ENCODE measurements around the gene HNRNPCL1.
"Not testable (repeated sequence)": the region's sequence is repeated elsewhere in the genome, so short reads cannot be mapped to it uniquely, and the experiment has no call there.

DNA sequence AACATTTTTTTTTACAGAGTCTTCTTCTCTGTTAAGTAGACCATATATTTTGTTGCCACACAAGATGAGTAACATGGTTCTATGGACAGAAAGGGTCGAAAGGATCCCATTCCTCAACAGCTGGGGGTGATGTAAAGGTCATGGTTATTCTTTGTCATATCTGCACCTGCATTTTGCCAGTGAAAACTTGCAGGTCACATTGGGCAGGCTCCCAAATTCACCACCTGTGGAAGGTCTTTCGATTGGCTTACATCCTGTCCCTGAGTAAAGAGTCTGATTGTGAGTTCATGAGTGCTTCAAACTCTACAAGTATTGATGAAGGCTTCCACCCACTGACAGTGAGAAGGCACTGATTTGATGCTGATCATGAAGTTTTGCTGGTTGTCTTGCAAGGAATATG lies 15.3 kb downstream of the HNRNPCL1 start:
- TF ChIP-seq, protein P1, sequence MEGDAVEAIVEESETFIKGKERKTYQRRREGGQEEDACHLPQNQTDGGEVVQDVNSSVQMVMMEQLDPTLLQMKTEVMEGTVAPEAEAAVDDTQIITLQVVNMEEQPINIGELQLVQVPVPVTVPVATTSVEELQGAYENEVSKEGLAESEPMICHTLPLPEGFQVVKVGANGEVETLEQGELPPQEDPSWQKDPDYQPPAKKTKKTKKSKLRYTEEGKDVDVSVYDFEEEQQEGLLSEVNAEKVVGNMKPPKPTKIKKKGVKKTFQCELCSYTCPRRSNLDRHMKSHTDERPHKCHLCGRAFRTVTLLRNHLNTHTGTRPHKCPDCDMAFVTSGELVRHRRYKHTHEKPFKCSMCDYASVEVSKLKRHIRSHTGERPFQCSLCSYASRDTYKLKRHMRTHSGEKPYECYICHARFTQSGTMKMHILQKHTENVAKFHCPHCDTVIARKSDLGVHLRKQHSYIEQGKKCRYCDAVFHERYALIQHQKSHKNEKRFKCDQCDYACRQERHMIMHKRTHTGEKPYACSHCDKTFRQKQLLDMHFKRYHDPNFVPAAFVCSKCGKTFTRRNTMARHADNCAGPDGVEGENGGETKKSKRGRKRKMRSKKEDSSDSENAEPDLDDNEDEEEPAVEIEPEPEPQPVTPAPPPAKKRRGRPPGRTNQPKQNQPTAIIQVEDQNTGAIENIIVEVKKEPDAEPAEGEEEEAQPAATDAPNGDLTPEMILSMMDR (IDR thresholded peaks at IDR 0.05): not testable (repeated sequence)
- TF ChIP-seq, protein P2, sequence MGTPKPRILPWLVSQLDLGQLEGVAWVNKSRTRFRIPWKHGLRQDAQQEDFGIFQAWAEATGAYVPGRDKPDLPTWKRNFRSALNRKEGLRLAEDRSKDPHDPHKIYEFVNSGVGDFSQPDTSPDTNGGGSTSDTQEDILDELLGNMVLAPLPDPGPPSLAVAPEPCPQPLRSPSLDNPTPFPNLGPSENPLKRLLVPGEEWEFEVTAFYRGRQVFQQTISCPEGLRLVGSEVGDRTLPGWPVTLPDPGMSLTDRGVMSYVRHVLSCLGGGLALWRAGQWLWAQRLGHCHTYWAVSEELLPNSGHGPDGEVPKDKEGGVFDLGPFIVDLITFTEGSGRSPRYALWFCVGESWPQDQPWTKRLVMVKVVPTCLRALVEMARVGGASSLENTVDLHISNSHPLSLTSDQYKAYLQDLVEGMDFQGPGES (IDR thresholded peaks at IDR 0.05; ENCODE audit: low read depth, low read length): not testable (repeated sequence)
- TF ChIP-seq, protein P3, sequence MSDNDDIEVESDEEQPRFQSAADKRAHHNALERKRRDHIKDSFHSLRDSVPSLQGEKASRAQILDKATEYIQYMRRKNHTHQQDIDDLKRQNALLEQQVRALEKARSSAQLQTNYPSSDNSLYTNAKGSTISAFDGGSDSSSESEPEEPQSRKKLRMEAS (IDR thresholded peaks at IDR 0.05; ENCODE audit: low read depth): not testable (repeated sequence)
